GM20000 (cell line): Measurements from ENCODE around the gene TRMT6.

Source experiments
- DNase-seq: peaks from one replicate; pipeline ENCODE4 v3.0.0; 2012; ENCODE audit warnings: low spot score
- TF ChIP-seq, protein P1 (sequence below): IDR thresholded peaks from 2 replicates; pipeline ENCODE4 v1.5.1; 2012; ENCODE audit warnings: mild to moderate bottlenecking, control low read depth; ENCODE audit errors: extremely low read depth, missing control alignments

TRMT6 gene

DNA sequence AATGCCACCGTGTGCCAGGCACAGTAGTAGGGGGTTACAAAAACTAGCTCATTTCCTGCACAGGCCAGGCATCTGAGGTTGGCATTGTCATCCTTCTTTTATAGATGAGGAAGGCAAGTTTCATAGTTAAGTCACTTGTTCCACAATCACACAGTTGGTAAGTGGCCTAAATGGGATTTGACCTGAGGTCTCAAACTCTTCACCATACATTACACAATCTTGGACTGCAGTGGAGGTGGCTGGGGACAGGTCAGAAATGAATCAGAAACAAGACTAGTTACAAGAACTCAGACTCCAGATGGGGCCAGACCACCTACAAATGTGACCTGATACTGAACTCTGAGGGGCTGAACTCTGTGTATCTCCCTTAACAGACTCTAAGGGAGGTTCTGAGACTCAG is 49.4 kb downstream of the TRMT6 start:
- DNase-seq: no peak
- TF ChIP-seq, protein P1, sequence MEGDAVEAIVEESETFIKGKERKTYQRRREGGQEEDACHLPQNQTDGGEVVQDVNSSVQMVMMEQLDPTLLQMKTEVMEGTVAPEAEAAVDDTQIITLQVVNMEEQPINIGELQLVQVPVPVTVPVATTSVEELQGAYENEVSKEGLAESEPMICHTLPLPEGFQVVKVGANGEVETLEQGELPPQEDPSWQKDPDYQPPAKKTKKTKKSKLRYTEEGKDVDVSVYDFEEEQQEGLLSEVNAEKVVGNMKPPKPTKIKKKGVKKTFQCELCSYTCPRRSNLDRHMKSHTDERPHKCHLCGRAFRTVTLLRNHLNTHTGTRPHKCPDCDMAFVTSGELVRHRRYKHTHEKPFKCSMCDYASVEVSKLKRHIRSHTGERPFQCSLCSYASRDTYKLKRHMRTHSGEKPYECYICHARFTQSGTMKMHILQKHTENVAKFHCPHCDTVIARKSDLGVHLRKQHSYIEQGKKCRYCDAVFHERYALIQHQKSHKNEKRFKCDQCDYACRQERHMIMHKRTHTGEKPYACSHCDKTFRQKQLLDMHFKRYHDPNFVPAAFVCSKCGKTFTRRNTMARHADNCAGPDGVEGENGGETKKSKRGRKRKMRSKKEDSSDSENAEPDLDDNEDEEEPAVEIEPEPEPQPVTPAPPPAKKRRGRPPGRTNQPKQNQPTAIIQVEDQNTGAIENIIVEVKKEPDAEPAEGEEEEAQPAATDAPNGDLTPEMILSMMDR: no peak

DNA sequence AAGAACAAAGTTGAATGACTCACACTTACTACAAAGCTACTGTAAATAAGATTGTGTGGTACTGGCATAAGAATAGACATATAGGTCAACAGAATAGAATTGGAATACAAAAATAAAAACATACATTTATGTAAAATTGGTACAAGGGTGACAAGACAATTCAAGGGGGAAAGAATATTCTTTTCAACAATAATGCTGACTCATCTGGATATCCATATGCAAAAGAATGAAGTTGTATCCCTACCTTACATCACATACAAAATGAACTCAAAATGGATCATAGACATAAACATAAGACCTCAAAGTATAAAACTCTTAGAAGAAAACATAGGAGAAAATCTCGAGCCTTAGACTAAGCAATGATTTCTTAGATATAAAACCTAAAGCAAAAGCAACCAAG is 50.9 kb downstream of the TRMT6 start:
- TF ChIP-seq, protein P1: no peak
- no peak for DNase-seq

DNA sequence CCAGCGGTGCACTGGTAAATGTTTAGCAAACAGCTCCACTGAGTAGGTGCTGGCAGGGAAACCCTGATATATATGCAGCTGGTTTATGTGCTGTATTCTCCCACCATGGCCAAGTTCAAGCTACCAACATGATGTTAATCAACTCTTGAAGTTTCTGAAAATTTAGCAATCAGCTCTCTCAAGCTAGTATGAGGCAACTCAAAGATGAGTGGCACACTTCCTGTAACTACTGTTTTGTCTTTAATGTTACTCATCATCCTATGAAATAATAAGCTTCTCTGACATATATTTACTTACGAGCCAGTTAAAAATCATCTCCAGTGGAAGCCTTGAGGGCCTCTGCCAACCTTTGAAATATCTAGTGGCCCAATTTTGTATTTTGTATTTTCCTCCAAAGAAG is 54.7 kb downstream of the TRMT6 start:
- TF ChIP-seq, protein P1: no peak
- no peak for DNase-seq

DNA sequence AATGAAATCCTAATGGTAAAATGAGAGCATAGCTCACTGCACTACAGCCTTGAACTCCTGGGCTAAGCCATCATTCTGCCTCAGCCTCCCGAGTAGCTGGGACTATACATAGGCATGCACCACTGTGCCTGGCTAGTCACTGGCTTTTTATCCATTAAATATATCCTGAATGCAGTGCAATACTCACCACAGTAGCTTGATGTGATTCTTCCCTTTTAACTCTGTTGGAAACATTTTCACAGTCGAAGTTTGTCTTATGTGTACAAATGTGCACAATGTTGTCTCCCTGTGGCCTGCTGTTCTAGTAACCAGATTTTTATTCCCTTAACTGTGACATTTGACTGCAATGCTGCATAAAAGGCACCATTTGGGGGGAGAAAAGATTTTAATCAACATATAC is 56.7 kb downstream of the TRMT6 start:
- no peak for DNase-seq
- TF ChIP-seq, protein P1: no peak

DNA sequence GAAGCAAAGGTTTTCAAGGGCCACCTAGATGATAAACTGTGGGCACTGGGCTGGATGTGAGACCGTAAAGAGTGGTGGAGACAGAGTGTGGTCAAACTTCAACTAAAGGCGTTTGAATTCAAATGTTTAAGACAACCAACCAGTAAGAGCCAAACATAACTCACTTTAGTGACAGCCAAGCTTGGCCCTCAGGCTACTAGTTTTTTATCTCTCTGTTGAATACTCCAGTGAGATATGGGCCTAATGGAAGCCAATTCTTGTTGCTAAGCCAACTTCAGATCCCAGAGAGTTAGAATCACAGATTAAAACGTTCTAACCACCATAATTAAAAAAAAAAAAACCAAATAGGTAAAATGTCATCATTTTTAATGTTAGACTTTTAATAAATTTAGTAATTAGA is 57.3 kb downstream of the TRMT6 start:
- DNase-seq: no peak
- TF ChIP-seq, protein P1: no peak

DNA sequence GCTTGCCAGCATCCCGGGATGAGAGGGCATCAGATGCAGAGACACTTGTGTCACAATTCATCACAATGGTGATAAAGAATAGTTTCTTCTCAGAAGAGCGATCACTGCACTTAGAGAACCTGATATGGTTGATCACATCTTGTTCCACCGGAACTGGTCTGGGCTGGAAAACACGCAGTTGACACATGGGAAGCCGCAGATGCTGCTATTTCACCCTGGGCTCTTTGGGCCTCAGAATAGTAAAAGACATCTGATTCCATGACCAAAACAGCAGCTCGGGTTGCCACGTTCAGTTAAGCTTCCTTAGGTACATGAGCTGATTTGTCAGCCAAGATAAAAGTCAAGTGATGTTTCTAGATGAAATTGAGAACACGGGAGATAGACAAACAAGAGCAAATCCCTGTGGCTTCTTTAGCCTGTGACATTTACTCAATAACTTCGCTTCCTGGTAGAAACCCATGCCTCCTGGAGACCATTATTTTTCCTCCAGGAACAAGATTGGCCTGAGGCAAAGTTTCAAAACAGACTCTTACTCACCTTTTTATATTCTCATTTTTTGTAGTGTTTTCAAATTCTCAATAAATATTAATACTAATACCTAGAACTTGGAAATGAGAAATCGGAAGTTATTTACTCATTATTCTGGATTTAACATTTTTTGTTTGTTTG is 59.4 kb downstream of the TRMT6 start:
- no peak for DNase-seq
- TF ChIP-seq, protein P1: no peak

DNA sequence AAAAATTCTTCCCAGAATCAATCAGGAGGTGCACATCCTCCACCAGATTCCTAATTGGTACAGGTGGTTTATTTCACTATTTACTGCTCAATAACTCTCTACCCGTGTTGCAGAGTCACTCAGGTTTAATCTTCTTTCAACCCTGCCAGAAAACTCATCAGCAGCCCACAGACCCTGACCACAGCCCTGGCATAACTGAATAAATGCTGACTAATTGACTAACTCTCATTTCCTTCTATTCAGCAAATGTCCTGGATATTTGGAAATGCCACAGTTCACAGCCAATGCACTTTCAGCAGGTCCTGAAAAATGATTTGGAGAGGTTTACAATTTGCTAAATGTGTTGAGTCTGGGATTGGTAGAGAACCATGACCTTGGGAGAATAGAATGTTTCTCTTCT is 62.3 kb downstream of the TRMT6 start:
- TF ChIP-seq, protein P1: no peak

More for the DNA sequence above, 62.3 kb downstream of the TRMT6 start:
- DNase-seq: no peak
